Mesothelial cell of epicardium (in vitro differentiated cells): ENCODE measurements around the gene CSNK1A1L. TPM values are rescaled to one million over a fixed set of nuclear protein-coding genes. Genes with fewer than 3 reads are reported as not detected.

Experiments used
- DNase-seq, 2 experiments: peaks; one replicate each; pipeline ENCODE4 v3.0.0; 2021; ENCODE audit warnings: low spot score in 2 of 2; ENCODE audit not compliant: unreplicated experiment in 2 of 2
- H3K27ac Mint-ChIP-seq: 2 replicates; pipeline ENCODE4 v1.8.0; 2021; ENCODE audit warnings: mixed read lengths
- H3K27me3 Mint-ChIP-seq: 2 replicates; pipeline ENCODE4 v1.8.0; 2021; ENCODE audit warnings: low read depth, mixed read lengths
- H3K36me3 Mint-ChIP-seq: 2 replicates; pipeline ENCODE4 v1.8.0; 2021; ENCODE audit warnings: mixed read lengths
- H3K4me1 Mint-ChIP-seq: 2 replicates; pipeline ENCODE4 v1.8.0; 2021; ENCODE audit warnings: mixed read lengths
- H3K4me3 Mint-ChIP-seq: 2 replicates; pipeline ENCODE4 v1.8.0; 2021; ENCODE audit warnings: mild to moderate bottlenecking, moderate library complexity, mixed read lengths
- H3K9me3 Mint-ChIP-seq: 2 replicates; pipeline ENCODE4 v1.8.0; 2021; ENCODE audit warnings: mixed read lengths
- total RNA-seq: library from RNA; stranded (reverse); gene quantifications from 3 replicates; pipeline ENCODE4 v1.2.1, GENCODE V29; 2021
- TF ChIP-seq, protein P1 (sequence below): fragments of 200-600 bp; sonication (generic); IDR thresholded peaks from one replicate; pipeline ENCODE4 v1.5.0; 2021; ENCODE audit warnings: antibody characterized with exemption; ENCODE audit not compliant: unreplicated experiment

Gene CSNK1A1L
- total RNA-seq, 1 donor from 2014 or later = not detected

DNA sequence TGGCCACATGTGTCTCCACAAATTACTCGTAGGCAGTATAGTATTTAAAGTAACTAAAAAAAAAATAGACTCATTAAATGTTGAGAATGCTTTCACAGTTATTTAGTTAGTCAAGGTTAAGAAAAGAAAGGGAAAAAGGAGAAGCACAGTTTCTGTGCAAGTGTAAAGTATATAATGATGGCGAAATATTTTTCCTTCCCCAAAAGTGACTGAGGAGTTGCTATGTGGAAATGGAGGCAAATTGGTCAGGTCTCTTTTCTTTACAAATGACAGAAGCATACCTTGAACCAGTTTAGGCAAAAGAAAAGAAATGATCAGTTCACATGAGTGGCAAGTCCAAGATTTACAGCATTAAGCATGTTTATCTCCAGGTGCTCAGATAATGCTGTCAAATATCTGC lies 18.0 kb downstream of the CSNK1A1L start:
- Mint-ChIP-seq H3K4me3 (no peak overlapping the region), H3K9me3 (peaks cover 3% of the 10 kb centered on the region), H3K36me3 (no peaks in the 10 kb centered on the region), H3K27ac (no peak overlapping the region), H3K4me1 (peaks cover 18% of the 10 kb centered on the region), H3K27me3 (no peaks in the 10 kb centered on the region)
- no peak for DNase-seq
- TF ChIP-seq, protein P1, sequence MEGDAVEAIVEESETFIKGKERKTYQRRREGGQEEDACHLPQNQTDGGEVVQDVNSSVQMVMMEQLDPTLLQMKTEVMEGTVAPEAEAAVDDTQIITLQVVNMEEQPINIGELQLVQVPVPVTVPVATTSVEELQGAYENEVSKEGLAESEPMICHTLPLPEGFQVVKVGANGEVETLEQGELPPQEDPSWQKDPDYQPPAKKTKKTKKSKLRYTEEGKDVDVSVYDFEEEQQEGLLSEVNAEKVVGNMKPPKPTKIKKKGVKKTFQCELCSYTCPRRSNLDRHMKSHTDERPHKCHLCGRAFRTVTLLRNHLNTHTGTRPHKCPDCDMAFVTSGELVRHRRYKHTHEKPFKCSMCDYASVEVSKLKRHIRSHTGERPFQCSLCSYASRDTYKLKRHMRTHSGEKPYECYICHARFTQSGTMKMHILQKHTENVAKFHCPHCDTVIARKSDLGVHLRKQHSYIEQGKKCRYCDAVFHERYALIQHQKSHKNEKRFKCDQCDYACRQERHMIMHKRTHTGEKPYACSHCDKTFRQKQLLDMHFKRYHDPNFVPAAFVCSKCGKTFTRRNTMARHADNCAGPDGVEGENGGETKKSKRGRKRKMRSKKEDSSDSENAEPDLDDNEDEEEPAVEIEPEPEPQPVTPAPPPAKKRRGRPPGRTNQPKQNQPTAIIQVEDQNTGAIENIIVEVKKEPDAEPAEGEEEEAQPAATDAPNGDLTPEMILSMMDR = no peak

DNA sequence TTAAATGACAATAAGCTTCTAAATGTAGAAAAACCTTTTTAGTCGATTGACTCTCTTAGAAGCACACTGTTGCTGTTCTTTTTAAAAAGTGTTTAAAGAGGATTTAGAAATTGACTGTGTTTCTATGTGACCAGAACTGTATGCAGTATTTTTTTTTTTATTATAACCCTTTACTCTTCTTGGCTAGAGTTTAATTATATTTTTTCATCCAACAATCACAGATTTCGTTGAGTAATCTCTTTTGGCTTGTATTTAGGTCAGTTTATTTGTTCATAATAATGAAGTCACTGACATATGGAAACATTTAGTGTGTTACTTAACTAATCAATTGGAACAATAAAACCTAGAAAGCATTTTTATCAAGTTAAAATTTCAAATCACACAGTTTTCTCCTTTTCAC lies 19.9 kb downstream of the CSNK1A1L start:
- Mint-ChIP-seq H3K36me3 (no peaks in the 10 kb centered on the region), H3K27me3 (no peaks in the 10 kb centered on the region), H3K4me1 (peaks cover 15% of the 10 kb centered on the region), H3K4me3 (no peak overlapping the region), H3K9me3 (peaks cover 3% of the 10 kb centered on the region), H3K27ac (no peak overlapping the region)
- DNase-seq = no peak
- TF ChIP-seq, protein P1 = no peak

DNA sequence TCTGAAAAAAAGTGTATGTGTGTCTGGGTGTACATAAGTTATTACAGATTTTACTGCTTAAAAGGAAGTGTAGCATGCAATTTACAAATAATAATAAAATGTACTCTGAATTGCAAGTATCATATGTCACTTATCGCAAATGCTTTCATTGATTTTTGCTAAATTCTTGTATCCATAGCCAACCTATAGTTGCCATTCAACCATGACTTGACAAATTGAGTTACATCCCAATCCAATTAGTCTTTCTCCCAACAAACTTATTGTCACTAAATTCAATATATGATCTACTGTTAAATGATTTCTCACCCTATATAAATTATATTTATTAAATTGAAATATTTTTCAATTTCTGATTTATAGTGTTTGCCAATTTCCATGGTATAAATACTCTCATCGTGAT lies 28.6 kb downstream of the CSNK1A1L start:
- Mint-ChIP-seq H3K27me3 (no peaks in the 10 kb centered on the region), H3K36me3 (no peaks in the 10 kb centered on the region), H3K27ac (no peak overlapping the region), H3K9me3 (no peaks in the 10 kb centered on the region), H3K4me3 (no peak overlapping the region), H3K4me1 (peaks cover 11% of the 10 kb centered on the region)
- TF ChIP-seq, protein P1 = no peak
- no peak for DNase-seq

DNA sequence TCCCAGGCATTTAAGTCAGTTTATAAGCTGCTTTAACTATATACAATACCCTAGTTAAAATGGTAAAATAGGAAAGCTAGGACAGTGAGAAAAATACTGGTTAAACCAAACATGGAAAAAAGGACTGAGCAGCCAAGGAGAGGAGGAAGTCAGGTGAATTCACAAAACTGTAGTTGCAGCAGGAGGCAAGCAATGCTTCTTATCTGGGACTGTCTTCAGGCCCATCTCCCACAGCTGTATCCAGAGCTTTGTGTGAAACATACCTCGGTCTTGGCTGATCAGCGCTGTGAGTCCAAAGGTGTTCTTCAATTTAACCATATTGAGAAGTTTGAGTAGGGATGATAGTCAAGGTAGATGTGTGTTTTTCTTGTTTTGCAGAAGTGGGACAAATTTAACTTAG lies 30.3 kb downstream of the CSNK1A1L start:
- Mint-ChIP-seq H3K4me1 (peaks cover 11% of the 10 kb centered on the region), H3K27ac (no peak overlapping the region), H3K4me3 (no peak overlapping the region), H3K9me3 (no peaks in the 10 kb centered on the region), H3K36me3 (no peaks in the 10 kb centered on the region), H3K27me3 (no peaks in the 10 kb centered on the region)
- DNase-seq = no peak
- TF ChIP-seq, protein P1 = no peak

DNA sequence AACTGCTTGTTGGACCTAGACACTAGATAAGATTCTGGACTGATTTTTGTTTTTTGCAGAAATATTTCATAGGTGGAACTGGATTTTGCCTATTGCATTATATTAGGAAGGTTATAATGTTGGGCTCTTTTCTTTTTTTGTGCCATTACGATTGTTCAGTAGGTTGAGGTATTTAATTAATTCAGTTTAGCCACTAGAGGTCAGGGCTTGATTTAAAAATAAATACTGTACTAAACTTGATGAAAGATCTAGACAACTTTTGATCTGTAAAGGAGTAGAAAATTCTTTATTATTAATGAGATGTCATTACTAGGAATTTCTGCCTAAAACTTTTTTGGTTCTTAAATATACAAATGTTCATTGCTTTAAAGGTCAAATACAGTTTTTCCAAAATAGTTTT lies 30.8 kb downstream of the CSNK1A1L start:
- Mint-ChIP-seq H3K4me3 (no peak overlapping the region), H3K27me3 (no peaks in the 10 kb centered on the region), H3K4me1 (peaks cover 11% of the 10 kb centered on the region), H3K36me3 (no peaks in the 10 kb centered on the region), H3K9me3 (no peaks in the 10 kb centered on the region), H3K27ac (no peak overlapping the region)
- DNase-seq = no peak
- TF ChIP-seq, protein P1 = peak; percentile 66

DNA sequence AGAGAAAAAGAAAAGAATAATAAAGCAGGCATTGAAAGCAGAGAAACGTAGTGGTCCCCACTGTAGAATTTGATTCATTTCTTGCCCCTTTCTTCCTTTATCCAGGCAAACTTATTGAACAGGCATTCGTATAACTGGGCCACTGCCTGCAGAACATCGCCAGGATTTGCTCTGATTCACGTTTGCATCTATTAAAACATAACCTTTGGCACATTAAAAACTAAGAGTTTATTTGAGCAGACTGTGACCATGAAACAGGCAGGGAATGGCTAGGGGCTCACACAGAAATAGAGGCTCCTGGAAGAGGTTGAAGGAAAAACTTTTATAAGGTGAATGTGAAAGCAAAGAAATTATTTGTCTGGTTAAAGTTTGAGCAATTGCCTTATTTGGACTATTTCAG lies 33.4 kb downstream of the CSNK1A1L start:
- TF ChIP-seq, protein P1 = no peak
- Mint-ChIP-seq H3K27ac (no peak overlapping the region), H3K4me3 (no peak overlapping the region), H3K27me3 (no peaks in the 10 kb centered on the region), H3K9me3 (no peaks in the 10 kb centered on the region), H3K36me3 (no peaks in the 10 kb centered on the region), H3K4me1 (peaks cover 11% of the 10 kb centered on the region)
- DNase-seq = no peak
